H9 (cell line): ENCODE results near the gene KIT. TPM values are rescaled to one million over a fixed set of nuclear protein-coding genes. Genes with fewer than 3 reads are reported as not detected.

ENCODE experiments used
- DNase-seq: peaks from one replicate; pipeline ENCODE4 v3.0.0-alpha.2; 2017
- H2AFZ ChIP-seq: one replicate; pipeline ENCODE4 v1.6.1; 2013; ENCODE audit warnings: mild to moderate bottlenecking, low read length, control low read depth, moderate library complexity
- H2AK5ac ChIP-seq: 2 replicates; pipeline ENCODE4 v1.6.1; 2013; ENCODE audit warnings: low read length, control low read depth, mixed read lengths; ENCODE audit not compliant: insufficient read length
- H2BK120ac ChIP-seq: one replicate; pipeline ENCODE4 v1.6.1; 2013; ENCODE audit warnings: low read depth, mild to moderate bottlenecking, low read length, control low read depth, inconsistent platforms; ENCODE audit not compliant: poor library complexity, severe bottlenecking
- H2BK12ac ChIP-seq: 2 replicates; pipeline ENCODE4 v1.6.1; 2013; ENCODE audit warnings: low read length, control low read depth, mixed read lengths, low read depth; ENCODE audit not compliant: insufficient read length
- H2BK15ac ChIP-seq: 2 replicates; pipeline ENCODE4 v1.6.1; 2013; ENCODE audit warnings: low read depth, low read length, control low read depth
- H2BK20ac ChIP-seq: one replicate; pipeline ENCODE4 v1.6.1; 2013; ENCODE audit warnings: low read depth, mild to moderate bottlenecking, low read length, control low read depth, inconsistent platforms; ENCODE audit not compliant: poor library complexity, severe bottlenecking
- H2BK5ac ChIP-seq: 2 replicates; pipeline ENCODE4 v1.6.1; 2013; ENCODE audit warnings: low read length, control low read depth, mixed read lengths; ENCODE audit not compliant: insufficient read length
- H3K14ac ChIP-seq: 2 replicates; pipeline ENCODE4 v1.6.1; 2013; ENCODE audit warnings: low read length, control low read depth; ENCODE audit not compliant: insufficient read depth
- H3K18ac ChIP-seq: 2 replicates; pipeline ENCODE4 v1.6.1; 2013; ENCODE audit warnings: low read depth, mild to moderate bottlenecking, mixed read lengths, low read length, control low read depth; ENCODE audit not compliant: insufficient read length
- H3K23ac ChIP-seq: 2 replicates; pipeline ENCODE4 v1.6.1; 2013; ENCODE audit warnings: low read length, control low read depth, mixed read lengths, low read depth; ENCODE audit not compliant: insufficient read length
- H3K23me2 ChIP-seq: 2 replicates; pipeline ENCODE4 v1.6.1; 2013; ENCODE audit warnings: low read depth, mild to moderate bottlenecking, mixed read lengths, low read length, control low read depth; ENCODE audit not compliant: insufficient read length, poor library complexity, severe bottlenecking
- H3K27ac ChIP-seq: 2 replicates; pipeline ENCODE4 v1.5.1; 2013; ENCODE audit warnings: low read length, control low read depth, mixed read lengths, low read depth; ENCODE audit not compliant: insufficient read length
- H3K27me3 ChIP-seq: 2 replicates; pipeline ENCODE4 v1.6.1; 2013; ENCODE audit warnings: low read length, control low read depth, inconsistent platforms; ENCODE audit not compliant: insufficient read depth
- H3K4ac ChIP-seq: 2 replicates; pipeline ENCODE4 v1.6.1; 2013; ENCODE audit warnings: low read depth, mild to moderate bottlenecking, control low read depth, inconsistent platforms, low read length, moderate library complexity
- H3K4me1 ChIP-seq: 2 replicates; pipeline ENCODE4 v1.6.1; 2013; ENCODE audit warnings: low read length, control low read depth, inconsistent platforms; ENCODE audit not compliant: insufficient read depth
- H3K4me2 ChIP-seq: 2 replicates; pipeline ENCODE4 v1.6.1; 2013; ENCODE audit warnings: low read length, control low read depth, mixed read lengths; ENCODE audit not compliant: insufficient read length, insufficient read depth
- H3K56ac ChIP-seq: 2 replicates; pipeline ENCODE4 v1.6.1; 2013; ENCODE audit warnings: low read depth, mild to moderate bottlenecking, mixed read lengths, low read length, control low read depth; ENCODE audit not compliant: insufficient read length
- H3K79me1 ChIP-seq: 2 replicates; pipeline ENCODE4 v1.6.1; 2013; ENCODE audit warnings: low read depth, mild to moderate bottlenecking, moderate library complexity, low read length, control low read depth, inconsistent platforms; ENCODE audit not compliant: insufficient read depth, poor library complexity, severe bottlenecking
- H3K79me2 ChIP-seq: 2 replicates; pipeline ENCODE4 v1.6.1; 2013; ENCODE audit warnings: low read length, control low read depth, inconsistent platforms; ENCODE audit not compliant: insufficient read depth
- H3K9ac ChIP-seq: 2 replicates; pipeline ENCODE4 v1.6.1; 2013; ENCODE audit warnings: low read length, control low read depth, mixed read lengths; ENCODE audit not compliant: insufficient read length; ENCODE audit errors: extremely low read depth
- H3K9me3 ChIP-seq: one replicate; pipeline ENCODE4 v1.6.1; 2013; ENCODE audit warnings: low read depth, low read length, inconsistent platforms; ENCODE audit not compliant: control insufficient read depth
- H3T11ph ChIP-seq: one replicate; pipeline ENCODE4 v1.6.1; 2013; ENCODE audit warnings: mild to moderate bottlenecking, low read length, control low read depth, inconsistent platforms
- H4K20me1 ChIP-seq: one replicate; pipeline ENCODE4 v1.6.1; 2013; ENCODE audit not compliant: control insufficient read depth, insufficient read length, insufficient read depth
- H4K5ac ChIP-seq: 2 replicates; pipeline ENCODE4 v1.6.1; 2013; ENCODE audit warnings: low read depth, mild to moderate bottlenecking, mixed read lengths, low read length, control low read depth; ENCODE audit not compliant: insufficient read length
- H4K8ac ChIP-seq: replicated peaks from 2 replicates; pipeline ENCODE4 v1.6.1; 2013; ENCODE audit warnings: low read length, control low read depth, mixed read lengths, low read depth; ENCODE audit not compliant: insufficient read length
- H4K91ac ChIP-seq: 2 replicates; pipeline ENCODE4 v1.6.1; 2013; ENCODE audit warnings: low read depth, mild to moderate bottlenecking, moderate library complexity, mixed read lengths, low read length, control low read depth; ENCODE audit not compliant: insufficient read length
- H3K27ac Mint-ChIP-seq, 3 experiments: 2 replicates in 2 of 3; 3 replicates in 1 of 3; pipeline ENCODE4 v1.8.0; 2020 to 2021; ENCODE audit warnings: mixed read lengths in 3 of 3, mild to moderate bottlenecking in 1 of 3, moderate library complexity in 1 of 3
- H3K27me3 Mint-ChIP-seq: 2 replicates; pipeline ENCODE4 v1.8.0; 2021; ENCODE audit warnings: low read depth, mild to moderate bottlenecking, moderate library complexity, mixed read lengths
- H3K36me3 Mint-ChIP-seq, 3 experiments: 2 replicates in 2 of 3; 3 replicates in 1 of 3; pipeline ENCODE4 v1.8.0; 2020 to 2021; ENCODE audit warnings: low read depth in 3 of 3, mixed read lengths in 3 of 3; ENCODE audit not compliant: insufficient read depth in 1 of 3
- H3K4me1 Mint-ChIP-seq, 2 experiments: 2 replicates each; pipeline ENCODE4 v1.8.0; 2020; ENCODE audit warnings: mixed read lengths in 2 of 2
- H3K4me3 Mint-ChIP-seq, 2 experiments: 2 replicates in 1 of 2; 3 replicates in 1 of 2; pipeline ENCODE4 v1.8.0; 2020 to 2021; ENCODE audit warnings: mild to moderate bottlenecking in 2 of 2, mixed read lengths in 2 of 2, moderate library complexity in 1 of 2
- H3K9me3 Mint-ChIP-seq, 2 experiments: 2 replicates in 1 of 2; 3 replicates in 1 of 2; pipeline ENCODE4 v1.8.0; 2020; ENCODE audit warnings: mild to moderate bottlenecking in 2 of 2, mixed read lengths in 2 of 2, moderate library complexity in 1 of 2
- total RNA-seq: library from RNA; stranded (reverse); gene quantifications from 2 replicates; pipeline ENCODE4 v1.2.1, GENCODE V29; 2021
- TF ChIP-seq, protein P1 (sequence below): fragments of 200-600 bp; sonication (generic); conservative IDR thresholded peaks from 3 replicates; pipeline ENCODE4 v1.8.0; 2021; ENCODE audit warnings: antibody characterized with exemption, mild to moderate bottlenecking

The KIT gene
- total RNA-seq, 1 experiment from 2014 or later: 6.7 TPM

DNA sequence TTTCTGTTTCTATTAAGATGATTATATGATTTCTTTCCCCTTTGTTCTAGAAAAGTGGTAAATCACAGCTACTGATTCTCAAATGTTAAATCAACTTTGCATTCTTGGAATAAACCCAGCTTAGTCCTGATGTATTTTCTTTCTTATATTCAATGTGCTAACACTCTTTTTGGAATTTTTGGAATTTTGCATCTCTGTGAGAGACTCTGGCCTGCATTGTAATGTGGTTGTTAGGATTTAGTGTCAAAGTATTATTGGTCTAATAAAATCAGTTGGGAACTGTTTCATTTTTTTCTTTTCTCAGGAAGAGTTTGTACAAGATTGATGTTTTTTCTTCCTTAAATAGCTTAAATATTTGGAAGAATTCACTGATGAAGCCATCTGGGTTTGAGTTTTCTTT, 109.6 kb downstream of the KIT start:
- Histone ChIP-seq H4K8ac (no peak overlapping the region), H2BK5ac (no peak overlapping the region), H2AK5ac (no peak overlapping the region), H3T11ph (no peak overlapping the region), H3K27ac (no peak overlapping the region), H3K9me3 (no peaks in the 10 kb centered on the region), H3K4ac (no peak overlapping the region), H4K91ac (no peak overlapping the region), H2BK120ac (no peak overlapping the region), H3K79me1 (no peaks in the 10 kb centered on the region), H4K20me1 (no peaks in the 10 kb centered on the region), H3K23me2 (no peaks in the 10 kb centered on the region), H2BK12ac (no peak overlapping the region), H2BK20ac (no peak overlapping the region), H4K5ac (no peak overlapping the region), H3K14ac (no peak overlapping the region), H3K27me3 (no peaks in the 10 kb centered on the region), H3K79me2 (0 out of 2 replicates have a peak, but pooled peaks cover under 1% of the 10 kb centered on the region), H3K56ac (no peak overlapping the region), H2BK15ac (no peak overlapping the region), H3K18ac (no peak overlapping the region), H3K9ac (no peak overlapping the region), H3K4me1 (peaks cover 5% of the 10 kb centered on the region; the same call in 1 of the 2 replicates), H3K4me2 (no peak overlapping the region), H3K23ac (no peak overlapping the region), H2AFZ (no peak overlapping the region)
- Mint-ChIP-seq H3K27me3 (peaks cover 2% of the 10 kb centered on the region; the same call in 1 of the 2 replicates), H3K4me3 (no peak overlapping the region), H3K4me1 (peaks cover 25 to 31% of the 10 kb centered on the region in 2 experiments), H3K27ac (peak overlapping the region in 1 of 3 experiments; percentile 23; a peak in 4 of 7 replicates), H3K9me3 (peaks cover 0 to 4% of the 10 kb centered on the region in 2 experiments; a peak in 2 of 5 replicates), H3K36me3 (peaks cover 0 to 4% (median 2%) of the 10 kb centered on the region in 3 experiments; a peak in 3 of 7 replicates)
- no peak for DNase-seq
- TF ChIP-seq, protein P1, sequence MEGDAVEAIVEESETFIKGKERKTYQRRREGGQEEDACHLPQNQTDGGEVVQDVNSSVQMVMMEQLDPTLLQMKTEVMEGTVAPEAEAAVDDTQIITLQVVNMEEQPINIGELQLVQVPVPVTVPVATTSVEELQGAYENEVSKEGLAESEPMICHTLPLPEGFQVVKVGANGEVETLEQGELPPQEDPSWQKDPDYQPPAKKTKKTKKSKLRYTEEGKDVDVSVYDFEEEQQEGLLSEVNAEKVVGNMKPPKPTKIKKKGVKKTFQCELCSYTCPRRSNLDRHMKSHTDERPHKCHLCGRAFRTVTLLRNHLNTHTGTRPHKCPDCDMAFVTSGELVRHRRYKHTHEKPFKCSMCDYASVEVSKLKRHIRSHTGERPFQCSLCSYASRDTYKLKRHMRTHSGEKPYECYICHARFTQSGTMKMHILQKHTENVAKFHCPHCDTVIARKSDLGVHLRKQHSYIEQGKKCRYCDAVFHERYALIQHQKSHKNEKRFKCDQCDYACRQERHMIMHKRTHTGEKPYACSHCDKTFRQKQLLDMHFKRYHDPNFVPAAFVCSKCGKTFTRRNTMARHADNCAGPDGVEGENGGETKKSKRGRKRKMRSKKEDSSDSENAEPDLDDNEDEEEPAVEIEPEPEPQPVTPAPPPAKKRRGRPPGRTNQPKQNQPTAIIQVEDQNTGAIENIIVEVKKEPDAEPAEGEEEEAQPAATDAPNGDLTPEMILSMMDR: no peak
